DLD1 (cell line): Measurements from ENCODE around the gene SLC16A12.
"Not testable (repeated sequence)": the region's sequence is repeated elsewhere in the genome, so short reads cannot be mapped to it uniquely, and the experiment has no call there.

Experiments
- in situ Hi-C: cut with HindIII; loops from 2 replicates; pipeline ENCODE4 v1.10.0; 2017; ENCODE audit warnings: low sequenced_read_pairs

SLC16A12 gene

GRCh38 chr10:89474452-89474851, 60.9 kb downstream of the SLC16A12 start:
- in situ Hi-C loops = no loop called here

- in situ Hi-C loops = no loop called here
Measured at GRCh38 chr10:89471110-89471809, 64.1 kb downstream of the SLC16A12 start.

DNA sequence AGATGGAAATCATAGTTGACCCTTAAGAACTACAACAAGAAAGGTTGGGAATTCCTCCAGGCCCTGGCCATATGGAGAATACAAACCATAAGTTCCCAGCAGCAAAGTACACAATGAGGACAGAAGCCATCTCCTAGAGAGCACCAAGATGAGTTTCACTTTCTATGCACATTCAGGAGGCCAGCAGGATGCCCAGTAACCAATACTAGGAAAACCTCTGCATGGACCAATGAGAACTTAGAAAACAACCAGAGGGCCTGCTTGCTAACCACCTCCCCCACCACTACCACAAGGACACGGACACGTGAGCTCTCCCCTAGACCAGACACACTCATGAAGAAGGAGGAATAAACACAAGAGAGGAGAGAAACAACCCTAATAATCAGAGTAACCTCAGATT, 64.8 kb downstream of the SLC16A12 start:
- in situ Hi-C loops = no loop called here

DNA sequence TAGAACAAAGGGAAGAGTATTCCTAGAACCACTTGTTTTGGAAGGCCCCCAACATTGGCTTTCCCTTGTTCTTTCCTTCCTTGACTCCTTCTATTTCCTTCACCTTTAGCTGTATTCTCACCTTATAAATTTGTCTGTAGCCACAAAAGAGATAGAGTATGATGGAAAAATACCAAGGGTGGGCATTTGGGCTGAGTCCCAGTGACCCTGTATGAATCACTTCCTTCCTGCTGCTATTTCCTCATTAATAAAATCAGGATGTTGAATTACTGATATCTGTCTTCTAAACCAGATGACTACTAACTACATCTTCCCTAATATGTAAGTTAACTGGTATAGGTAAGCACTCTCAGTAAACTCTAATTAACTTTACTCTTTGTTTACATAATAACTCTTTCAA, 65.9 kb downstream of the SLC16A12 start:
- in situ Hi-C loops = no loop called here

DNA sequence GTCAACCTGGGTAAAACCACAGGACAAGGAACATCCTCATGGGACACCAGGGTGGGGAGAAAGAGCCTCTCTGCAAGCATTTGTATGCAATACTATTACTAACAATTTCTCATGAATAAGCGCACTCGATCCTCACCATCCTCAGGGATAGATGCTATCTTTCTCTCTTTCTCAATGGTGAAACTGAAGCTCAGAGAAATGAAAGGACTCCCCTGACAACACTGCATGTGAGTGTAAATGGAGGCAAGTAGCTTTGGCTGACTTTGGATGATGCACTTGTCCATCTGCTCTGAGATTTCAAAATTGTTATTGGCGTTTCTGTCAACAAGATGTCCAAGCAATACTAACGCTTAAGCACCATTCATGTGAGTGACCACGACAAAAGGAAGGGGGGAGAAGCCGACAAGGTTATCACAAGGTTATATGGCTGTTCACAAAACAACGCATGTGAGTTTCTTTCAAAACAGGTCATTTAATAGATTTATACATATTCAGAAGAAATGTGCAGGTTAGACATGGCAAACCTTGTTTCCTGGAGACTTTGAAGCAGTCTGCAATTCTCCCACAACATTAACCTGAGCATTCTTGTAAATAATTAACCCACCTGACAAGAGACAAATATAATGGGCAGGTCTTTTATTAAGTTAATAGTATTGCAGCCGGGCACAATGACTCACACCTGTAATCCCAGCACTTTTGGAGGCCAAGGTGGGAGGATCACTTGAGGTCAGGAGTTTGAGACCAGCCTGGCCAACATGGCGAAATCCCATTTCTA, 67.0 kb downstream of the SLC16A12 start:
- in situ Hi-C loops = no loop called here

- in situ Hi-C loops = no loop called here
Measured at GRCh38 chr10:89466599-89467035, 68.8 kb downstream of the SLC16A12 start.

DNA sequence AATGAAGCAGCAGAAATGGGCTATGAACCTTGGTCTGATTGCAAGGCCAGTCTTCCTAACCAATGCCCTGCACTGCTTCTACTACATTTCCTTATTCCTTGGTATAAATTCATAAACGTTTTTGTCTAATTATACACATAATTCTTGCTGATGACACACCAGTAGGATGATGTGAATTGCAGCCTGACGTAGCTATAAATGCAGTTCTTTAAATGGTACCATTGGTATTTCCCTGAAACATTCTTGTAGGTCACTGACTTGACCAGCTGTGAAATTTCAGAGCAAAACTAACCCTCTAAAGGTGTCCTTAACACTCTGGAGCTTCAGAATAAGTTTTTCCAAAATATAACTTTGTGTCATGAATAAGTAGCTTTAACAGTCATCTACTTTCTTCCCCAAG, 70.2 kb downstream of the SLC16A12 start:
- in situ Hi-C loops = no loop called here

GRCh38 chr10:89463846-89464537, 71.4 kb downstream of the SLC16A12 start:
- in situ Hi-C loops = no loop called here

DNA sequence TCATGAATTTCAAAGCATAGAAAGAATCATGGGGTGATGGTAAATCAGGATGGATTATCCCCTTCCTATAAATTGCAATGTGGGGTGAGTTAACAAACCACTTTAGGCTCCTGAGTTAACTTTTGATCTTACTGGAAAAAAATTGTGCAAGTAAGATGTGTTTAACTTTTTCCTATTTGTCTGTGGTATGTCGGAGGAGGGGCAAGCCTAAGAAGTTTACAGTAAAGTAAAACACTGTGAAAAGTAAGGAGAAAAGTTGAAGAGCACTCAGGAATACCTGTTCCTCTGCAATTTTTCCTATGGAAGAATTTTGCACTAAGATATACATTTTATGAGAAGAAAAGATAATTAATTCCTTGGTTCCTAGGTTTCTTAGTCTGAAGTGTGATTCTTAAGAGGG, 76.6 kb downstream of the SLC16A12 start:
- in situ Hi-C loops = no loop called here

GRCh38 chr10:89458291-89458690, 77.1 kb downstream of the SLC16A12 start:
- in situ Hi-C loops = no loop called here

GRCh38 chr10:89454561-89455347, 80.6 kb downstream of the SLC16A12 start:
- in situ Hi-C loops = no loop called here

DNA sequence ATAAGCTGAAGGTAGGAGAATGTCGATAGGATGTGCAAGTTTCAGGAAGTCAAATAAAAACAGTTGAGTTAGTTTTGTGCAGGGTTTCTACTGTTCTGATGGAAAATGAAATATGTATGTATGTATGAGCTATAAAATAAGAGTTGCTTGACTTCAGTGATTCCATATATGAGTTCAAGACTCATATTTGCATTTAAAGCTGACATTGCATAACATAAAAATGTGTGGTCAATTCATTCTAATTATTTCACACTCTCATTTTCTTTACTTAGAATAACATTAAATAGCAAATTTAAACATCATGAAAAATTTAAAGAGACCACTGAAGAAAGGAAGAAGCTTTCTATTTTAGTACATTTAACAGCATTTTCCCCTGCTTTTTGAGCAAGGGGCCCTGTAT, 83.2 kb downstream of the SLC16A12 start:
- in situ Hi-C loops = no loop called here

DNA sequence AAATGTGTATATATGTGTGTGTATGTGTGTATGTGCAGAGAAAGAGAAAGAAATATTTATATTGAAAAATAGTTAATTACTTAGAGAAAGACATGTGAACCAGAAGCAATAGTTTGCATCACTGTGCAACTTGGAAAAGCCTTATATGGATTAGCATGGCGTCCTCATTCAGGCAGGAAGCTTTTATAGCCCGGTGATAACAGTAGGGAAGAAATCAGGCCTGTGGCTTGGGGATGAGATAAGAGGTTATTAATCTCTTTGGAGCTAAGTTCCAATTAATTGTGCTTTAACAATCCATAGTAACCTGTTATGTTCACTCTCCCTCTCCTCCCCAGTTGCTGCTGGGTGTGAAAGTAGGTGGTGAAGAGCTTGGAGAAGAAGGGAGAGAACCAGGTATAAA, 84.5 kb downstream of the SLC16A12 start:
- in situ Hi-C loops = no loop called here

DNA sequence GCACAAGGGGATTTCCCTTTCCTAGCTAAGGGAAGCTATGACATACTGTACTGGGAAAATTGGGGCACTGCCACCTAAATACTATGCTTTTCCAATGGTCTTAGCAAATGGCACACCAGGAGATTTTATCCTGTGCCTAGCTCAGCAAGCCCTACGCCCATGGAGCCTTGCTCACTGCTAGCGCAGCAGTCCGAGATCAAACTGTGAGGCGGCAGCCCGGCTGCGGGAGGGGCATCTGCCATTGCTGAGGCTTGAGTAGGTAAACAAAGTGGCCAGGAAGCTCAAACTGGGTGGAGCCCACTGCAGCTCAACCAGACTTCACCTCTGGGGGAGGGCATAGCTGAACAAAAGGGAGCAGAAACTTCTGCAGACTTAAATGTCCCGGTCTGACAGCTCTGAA, 90.6 kb downstream of the SLC16A12 start:
- in situ Hi-C loops = not testable (repeated sequence)

- in situ Hi-C loops = no loop called here
Measured at GRCh38 chr10:89442289-89442688, 93.1 kb downstream of the SLC16A12 start.

DNA sequence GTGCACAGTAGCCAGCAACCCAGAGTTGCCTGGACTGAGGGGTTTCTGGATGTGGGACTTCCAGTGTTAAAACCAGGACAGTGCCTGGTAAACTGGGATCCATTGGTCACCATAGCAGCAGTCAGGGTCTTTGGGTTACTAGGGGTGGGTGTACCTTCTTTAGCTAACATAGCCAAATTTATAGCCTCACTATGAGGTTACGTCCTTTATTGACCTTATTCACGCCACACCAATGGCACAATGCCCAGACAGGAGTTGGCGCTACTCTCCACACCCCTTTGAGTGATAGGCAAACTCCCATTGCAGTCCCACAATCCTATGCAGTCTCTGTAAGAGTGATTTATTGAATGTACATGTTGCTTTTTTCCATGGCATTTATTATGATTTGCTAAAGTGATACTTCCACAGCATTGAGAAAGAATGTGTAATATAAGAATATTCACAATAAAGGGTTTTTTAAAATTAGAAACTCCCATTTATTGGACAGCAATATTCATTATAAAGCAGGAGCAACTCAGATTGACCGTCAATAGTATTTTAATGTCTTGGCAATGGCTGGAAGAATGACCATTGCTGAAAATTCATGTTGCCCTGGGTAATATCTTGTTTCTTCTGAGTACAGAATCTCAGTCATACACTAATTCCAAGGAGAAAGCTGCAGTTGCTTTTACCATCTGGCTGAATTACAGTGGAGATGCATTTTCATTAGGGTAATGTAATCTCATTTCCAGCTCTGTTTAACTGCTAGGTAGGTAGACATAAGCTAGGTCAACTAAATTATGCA, 95.0 kb downstream of the SLC16A12 start:
- in situ Hi-C loops = no loop called here

GRCh38 chr10:89438525-89438924, 96.9 kb downstream of the SLC16A12 start:
- in situ Hi-C loops = no loop called here

DNA sequence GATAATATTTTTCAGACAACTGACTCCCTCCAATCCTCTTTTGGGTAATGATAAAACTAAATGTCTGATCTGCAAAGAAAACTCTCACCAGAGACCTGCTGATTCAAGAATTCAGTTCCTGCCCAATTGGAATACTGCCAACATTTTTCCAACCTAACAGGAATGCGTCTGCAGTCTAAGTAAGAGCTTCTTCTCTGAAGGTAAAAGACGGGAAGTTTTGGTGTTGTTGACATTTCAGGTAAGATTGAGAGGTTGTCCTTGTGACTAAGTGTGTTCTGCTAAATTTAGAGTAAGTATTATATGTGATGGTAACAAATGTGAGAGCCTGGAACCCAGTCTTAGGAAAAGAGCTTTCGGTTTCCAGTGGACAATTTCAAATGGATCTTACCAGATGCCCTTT, 103.4 kb downstream of the SLC16A12 start:
- in situ Hi-C loops = no loop called here

DNA sequence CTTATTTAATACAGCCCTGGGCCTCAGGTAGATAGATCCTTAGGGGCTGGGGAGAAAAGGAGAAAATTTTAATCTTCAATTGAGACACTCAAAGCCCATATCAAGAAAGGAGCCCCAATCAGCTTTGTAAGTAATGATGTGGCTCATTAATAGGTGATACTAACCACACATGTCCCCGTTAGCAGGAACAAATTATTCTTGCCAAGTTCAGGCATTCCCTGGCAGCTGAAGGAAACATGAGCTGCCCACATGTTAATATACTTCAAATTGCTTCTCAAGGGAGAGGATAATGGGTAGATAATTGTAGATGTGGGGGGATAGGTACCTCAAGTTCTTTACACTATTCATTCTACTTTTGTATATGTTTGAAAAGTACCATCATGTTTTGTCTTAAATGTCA, 106.5 kb downstream of the SLC16A12 start:
- in situ Hi-C loops = no loop called here

DNA sequence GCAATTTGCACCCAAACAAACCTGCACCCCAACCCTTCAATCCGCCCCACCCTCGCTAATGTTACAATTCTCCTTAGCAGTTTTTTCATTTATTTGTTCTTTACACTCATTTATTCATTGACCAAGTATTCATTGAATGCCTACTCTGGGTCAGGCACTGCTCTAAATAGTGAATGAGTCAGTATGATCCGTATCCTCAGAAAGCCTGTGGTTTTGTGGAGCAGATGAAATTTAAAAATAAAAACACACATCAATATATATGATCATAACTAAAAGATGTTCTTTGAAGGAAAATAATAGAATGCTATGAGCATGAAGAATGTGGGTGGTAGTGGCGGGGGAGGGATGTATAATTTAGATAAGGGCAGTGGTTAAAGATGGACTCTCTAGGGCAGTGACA, 107.8 kb downstream of the SLC16A12 start:
- in situ Hi-C loops = no loop called here
